Hematopoietic multipotent progenitor cell treated with erythropoietin and hydrocortisone succinate and interleukin-3 and kit ligand, for 17 days (in vitro differentiated cells): ENCODE results near the gene CFAP74.

Experiments
- DNase-seq: peaks from one replicate; pipeline ENCODE4 v3.0.0-alpha.2; 2015; ENCODE audit warnings: low spot score

CFAP74 gene, protein sequence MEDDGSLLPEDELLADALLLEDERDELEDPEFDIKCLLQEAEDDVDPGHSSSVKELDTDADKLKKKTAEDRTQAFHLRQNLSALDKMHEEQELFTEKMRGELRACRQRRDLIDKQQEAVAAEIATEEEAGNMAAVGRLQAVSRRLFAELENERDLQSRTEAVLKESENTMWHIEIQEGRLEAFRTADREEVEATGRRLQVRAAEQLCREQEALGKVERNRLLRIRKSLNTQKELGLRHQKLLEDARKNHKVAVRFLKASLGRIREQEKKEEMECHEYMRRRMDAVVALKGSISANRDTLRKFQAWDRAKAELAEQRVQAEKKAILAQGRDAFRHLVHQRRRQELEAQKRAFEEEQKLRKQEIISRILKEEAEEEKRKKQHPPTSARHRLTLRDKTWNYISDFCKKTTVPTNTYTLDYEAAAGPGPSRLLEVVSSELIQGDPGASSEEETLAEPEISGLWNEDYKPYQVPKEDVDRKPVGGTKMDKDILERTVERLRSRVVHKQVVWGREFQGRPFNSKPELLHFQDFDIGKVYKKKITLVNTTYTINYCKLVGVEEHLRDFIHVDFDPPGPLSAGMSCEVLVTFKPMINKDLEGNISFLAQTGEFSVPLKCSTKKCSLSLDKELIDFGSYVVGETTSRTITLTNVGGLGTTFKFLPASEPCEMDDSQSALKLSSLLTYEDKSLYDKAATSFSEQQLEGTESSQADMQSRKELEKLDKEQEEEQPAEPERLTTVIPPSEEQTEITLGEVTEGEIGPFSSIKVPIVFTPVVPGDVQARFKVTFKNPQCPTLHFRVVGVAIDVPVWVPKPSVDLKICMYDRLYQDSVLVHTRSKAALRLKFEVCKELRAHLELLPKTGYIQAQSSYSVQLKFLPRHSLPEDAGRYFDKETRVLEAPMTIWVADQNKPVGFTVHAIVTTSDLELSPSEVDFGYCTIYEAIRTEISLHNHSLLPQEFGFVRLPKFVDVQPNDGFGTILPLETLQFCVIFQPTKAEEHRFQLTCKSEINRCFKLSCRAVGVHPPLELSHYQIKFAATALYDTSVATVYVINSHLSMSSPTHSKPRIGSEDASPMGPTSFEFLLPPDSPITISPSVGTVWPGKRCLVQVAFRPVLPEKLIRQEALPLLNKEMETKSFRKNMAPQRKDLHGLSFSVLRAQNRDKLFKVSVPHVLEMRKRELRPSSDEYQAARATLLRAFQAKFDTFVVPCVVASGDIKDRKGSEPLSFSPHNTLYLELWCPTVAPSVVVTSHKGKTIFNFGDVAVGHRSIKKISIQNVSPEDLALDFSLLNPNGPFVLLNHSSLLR (N-terminal part only)

DNA sequence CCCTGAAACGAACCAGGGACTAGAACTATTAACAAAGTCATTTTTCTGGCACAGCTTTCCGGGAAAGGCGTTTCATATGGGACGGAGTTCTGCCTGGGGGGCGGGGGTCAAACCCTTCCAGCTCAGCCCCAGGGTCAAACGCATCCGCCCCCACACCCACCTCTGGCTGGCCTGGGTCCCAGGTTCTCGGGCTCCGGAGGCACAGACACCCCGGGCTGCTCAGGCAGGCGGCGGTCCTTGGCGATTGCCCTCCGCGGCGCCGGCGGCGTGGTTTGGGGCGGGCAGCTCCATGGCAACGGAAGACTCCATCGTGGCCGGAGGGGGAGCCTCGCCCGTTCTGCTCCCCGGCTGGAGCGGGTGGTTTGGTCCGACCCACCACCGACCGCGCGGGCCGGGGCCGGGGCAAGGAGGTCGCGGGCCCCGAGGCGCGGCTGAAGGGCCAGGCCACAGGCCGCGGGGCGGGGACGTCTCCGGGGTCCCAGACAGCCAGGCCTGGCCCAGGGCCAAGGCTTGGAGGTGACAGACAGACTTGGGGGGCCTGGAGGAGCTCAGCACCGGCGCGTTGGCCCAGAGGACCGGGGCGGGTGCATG lies at the start of gene CFAP74:
CFAP74 (minus strand) TSS at position 246 of the 591 bp plus-strand sequence. CDS start 12,830 bp downstream, outside the sequence.
- no peak for DNase-seq

DNA sequence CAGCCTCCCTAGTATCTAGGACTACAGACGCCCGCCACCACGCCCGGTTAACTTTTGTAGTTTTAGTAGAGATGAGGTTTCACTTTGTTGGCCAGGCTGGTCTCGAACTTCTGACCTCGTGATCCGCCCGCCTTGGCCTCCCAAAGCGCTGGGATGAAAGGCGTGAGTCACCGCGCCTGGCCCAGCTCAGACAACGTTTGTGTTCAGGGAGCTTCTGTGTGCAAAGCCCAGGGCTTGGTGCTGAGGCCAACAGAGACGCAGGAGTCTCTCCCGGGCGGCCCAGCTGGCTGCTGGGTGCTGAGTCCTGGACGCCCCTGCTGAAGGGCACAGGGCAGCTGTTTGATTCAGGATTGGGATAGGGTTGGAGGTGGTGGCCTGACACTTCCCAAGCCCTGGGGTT lies 49.6 kb upstream of the CFAP74 start:
- DNase-seq: no peak

DNA sequence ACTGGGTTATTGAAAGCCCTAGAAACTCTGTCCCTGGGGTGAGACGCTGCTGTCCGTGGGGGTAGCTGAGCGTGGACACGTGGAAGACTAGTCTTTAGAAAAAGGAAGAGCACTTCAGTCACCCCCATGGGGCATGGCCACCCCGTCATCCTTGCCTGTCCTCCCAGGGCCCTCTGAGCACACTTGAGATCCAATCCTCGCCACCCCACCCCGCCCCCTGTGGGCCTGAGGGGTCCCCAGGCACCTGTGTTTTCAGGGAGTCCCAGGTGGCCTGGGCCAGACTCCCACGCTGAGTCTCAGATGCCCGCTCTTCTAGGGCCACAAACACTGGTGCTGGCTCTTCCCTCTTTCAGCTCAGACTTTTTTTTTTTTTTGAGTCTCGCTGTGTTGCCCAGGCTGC lies 49.2 kb upstream of the CFAP74 start:
- DNase-seq: no peak

DNA sequence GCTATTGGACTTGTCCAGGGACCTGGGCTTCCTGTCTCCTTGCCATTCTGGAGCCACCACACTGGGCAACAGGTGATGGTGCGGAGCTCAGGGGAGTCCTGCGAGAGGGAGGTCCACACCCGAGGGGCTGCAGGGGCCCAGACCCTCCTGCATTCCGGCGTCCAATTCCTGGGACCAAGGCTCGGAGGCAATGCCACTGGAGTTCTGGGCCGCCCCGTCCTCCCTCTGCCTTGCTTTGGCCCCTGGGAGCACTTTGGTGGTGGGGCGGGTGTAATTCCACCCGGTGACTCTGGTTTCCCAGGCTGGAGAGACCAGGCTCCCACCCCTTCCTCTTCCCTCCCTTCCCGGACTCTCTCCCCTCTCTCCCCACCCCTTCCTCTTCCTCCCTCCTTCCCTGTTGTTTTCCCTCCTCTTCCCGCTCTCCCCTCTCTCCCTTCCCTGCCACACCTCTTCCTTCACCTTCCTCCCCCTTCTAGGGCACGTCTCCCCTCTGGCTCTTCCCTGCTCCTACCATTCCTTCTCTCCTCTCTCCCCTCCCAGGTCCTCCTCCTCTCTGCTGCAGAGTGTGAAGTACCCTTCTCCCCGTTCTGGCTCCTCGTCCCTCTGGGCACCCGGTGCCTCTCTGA lies 48.6 kb upstream of the CFAP74 start:
- no peak for DNase-seq

DNA sequence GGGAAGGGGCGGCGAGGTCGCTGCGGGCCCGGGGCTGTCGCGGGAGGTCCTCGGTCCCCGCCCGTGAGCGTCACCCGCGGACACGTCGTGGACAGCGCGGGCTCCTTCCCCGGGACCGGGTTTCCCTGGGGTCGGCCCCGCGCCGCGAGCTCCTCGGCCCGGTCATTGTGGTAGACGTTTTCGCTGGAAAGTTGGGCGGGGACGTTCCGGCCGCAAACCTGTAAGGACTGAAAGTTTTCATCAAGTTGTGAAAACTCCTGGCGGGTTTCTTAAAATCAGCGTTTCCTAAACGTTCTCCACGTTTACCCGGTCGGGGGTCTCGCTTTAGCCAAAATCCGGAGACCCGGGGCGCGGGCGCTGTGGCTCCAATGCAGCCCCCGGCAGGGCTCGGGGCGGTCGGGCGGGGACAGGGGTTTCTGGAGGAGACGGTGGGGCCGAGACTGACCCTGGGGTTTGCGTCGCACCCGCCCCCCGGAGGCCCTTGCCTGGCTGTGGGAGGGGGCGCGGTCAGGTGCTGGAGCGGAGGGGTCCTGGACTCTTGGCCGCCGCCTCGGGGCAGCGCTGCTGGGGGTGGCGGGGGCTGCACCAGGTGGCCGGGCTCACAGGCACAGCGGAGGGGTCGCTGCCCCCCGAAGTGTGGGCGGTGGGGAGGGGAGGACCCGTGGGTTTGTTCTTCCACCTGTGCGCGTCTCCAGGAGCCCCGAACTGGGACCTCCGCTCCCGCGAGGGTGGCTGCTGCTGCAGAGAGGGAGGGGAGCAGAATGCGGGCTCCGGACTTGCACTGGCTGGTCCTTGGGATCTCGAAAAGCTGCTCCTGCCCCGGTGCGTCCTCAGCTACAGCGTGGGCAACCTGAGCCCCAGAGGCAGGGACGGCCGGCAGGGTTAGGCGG lies 47.5 kb upstream of the CFAP74 start:
- no peak for DNase-seq

DNA sequence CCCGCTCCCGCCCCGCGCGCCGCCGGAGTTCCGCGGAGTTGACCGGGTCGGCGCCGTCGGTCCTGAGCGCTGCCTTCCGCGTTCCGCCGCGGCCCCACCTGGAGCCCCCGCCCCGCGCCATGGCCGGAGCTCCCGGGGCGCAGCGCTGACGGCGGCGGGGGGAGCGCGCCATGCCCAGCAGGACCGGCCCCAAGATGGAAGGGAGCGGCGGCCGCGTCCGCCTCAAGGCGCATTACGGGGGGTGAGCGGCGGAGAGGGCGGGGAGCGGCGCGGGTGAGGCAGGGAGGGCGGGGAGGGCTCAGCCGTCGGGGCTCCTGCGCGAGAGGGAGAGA lies 46.8 kb upstream of the CFAP74 start:
- no peak for DNase-seq

DNA sequence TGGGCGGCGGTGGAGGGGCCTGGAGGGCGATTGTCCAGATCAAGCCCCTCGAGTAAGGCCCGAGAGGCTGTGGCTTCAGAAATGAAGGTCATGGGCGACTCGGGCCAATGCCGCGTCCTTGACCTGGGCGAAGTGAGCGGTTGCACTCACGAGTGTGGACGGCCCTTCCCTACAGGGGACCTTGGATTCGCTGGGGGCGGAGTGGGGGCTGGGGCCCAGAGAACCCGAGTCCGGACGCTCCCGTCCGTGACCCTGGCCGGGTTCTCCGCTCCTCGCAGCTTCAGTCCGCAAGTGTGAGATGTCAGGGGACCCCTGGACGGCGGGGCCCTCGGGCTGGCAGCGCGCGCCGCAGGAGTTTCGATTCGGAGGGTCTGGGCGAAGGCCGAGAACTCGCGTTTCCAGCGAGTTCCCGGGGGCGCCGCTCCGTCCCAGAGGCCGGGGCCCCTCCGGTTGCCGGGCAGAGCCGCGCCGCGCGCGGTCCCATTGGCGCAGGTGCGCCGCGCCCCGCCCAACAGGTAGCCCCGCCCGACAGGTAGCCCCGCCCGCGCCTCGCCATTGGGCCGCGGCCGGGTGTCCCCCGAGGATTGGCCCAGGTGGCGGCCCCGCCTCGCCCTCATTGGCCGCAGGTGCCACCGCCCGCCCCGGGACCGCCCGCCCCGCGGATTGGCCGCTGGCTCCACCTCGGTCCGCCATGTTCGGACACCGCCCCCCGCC lies 46.3 kb upstream of the CFAP74 start, which contains the start of gene PRKCZ:
PRKCZ (plus strand) TSS at position 694 of the 714 bp plus-strand sequence. CDS start 220 bp downstream, outside the sequence.
- no peak for DNase-seq

DNA sequence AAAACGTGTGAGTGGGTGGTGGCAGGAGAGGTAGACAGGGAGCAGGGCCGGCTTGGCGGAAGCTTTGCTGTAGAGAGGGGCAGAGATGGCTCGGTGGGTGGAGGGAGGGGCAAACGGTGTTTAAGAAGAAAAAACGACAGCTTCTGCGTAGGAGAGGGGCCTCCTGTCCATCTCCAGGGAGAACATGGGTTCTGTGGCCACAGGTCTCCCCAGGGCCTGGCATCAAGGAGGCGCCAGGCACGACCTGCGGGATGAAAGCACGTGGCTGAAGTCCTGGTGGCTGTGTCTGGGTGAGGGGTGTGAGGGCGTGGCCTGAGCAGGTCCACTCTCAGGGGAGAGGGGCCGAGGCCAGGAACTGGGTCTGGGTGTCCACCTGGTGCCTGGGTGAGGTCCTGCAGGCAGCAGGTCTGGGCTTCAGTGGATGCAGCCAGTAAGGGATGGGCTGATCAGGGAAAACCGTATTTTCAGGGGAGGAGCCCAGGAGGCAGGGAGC lies 45.7 kb upstream of the CFAP74 start:
- DNase-seq: no peak

DNA sequence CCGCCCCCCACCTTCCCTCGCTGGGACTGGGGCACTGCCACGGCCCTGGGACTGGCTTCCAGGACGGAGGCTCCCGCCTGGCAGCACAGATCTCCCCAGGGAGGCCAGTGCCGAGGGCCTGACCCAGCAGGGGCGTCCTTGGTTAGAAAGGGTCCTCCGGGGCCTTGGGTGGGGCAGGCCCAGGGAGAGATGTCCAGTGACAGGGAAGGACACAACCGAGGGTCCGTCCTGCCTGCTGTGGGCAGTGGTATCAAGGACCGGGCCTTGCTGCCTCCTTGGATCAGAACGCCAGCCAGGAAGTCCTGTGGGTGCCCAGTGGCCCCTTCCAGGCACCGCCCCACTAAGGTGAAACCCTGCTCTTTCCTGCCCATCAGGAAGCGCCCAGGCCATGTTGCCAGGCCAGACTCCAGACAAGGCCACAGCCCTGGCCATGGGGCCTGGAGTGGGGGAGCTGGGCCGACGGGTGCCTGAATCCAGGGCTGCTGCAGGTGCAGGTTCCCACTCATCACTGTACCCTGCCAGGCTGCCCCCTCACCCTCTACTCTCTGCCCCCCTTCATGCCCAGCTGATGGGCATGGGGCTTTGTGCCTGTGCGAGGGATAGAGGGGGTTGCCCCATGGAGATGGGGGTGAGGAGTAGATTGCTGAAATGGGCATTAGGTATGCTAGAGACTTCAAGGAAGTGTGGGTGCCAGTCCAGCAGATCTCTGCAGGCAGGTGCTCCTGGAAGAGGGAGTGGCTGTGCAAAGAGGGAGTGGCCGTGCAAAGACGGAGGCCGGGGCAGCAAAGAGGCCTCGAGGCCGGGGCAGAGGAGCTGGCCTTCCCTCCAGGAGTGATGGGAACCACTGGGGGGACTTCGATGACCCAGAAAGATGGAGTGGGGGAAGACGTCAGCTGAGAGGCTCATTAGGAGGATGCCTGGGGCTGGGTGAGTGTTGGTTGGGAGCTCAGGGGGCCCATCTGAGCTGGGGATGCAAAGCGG lies 44.5 kb upstream of the CFAP74 start:
- no peak for DNase-seq

DNA sequence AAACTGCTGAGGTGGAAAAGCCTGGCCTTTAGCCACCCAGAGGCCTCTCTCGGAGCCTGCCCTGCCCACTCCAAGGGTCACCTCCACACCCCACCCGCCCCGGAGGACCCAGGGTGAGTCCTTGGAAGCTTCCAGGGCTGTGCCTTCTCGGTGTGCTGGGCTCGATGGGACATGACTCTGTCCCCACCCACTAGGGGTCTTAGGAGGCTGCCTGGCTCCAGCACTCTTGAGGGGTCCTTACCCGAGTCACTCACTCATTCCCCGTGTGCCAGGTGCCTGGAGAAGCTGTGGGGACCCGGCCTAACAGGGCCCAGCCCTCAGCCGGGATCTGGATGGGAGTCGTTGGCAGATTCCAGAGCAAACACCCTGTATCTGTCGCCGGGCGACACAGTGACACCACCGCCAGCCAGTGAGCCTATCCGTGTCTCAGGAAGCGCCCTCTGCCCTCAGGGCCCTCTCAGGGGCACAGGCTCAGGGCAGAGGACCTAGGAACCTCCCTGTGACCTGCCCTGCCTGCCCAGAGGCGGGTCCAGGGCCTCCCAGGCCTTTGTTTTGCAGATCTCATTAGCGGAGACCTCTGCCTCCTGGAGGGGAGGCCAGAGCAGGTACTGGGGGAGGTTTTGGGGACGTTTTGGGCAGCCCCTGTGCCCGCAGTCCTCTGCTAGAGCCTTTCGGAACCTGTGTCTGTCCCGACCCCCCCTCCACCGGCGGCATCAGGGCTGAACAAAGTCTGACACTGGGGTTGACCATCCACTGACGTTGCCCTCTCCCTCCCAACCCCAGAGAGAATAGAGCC lies 43.6 kb upstream of the CFAP74 start:
- no peak for DNase-seq

DNA sequence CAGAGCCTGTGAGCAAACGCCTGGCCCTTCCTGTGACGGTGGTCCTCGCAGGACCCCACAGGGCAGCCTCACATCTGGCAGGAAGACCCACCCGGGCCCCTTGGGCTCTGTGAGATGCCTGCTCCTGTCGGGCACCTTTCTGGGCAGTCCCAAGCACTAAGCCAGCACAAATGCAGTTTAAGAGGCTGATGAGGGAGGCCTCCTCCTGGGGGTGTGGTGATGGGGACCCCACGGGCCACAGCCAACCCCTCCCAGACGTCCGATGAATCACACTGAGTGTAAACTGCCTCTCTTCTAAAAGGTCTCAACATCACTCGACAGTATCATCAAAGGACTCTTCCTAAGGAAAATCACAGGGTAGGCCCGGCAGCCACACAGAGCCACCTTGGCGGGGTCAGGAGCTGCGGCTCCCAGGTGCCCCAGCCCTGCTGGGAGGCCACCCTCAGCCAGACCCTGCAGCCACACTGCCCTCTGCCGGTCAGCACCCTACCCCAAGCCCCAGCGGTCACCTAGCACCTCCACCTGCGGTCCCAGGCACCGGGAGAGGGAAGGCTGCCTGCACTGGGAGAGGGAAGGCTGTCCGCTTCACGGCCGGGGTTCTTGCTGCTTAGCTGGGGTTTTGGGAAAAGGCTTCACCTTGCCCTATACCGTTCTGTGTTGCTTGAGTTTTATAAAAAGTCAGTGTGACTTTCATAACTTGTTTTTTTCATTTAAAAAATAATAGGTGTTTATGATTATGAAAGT lies 42.8 kb upstream of the CFAP74 start:
- DNase-seq: peak; percentile 14

DNA sequence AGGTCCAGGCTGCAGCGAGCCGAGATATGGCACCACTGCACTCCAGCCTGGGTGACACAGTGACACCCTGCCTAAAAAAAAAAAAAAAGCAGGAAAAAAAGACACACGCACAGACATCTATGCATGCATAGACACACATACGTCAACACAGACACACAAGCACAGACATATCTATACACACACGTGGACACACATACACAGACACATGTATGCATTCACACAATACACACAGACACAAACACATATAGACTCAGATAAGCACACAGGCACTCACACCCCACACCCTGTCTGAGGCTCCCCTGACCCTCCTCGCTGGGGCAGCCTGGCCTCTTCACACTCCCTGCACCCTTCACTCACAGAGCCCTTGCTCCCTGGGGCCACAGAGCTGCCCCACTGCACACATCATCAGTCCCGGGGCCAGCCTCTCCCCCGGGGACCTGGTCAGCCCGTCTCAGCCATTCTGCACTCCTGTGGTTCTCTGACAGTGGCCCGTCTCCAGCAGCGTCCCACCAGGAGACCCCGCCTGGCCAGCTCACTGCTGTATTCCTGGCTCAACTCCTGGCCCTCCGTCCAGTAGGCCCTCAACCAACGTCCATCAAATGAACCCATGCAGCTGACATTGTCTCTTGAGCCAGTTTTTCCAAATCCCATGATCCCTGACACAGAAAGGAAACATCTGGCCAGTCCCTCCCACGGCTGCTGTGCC lies 42.0 kb upstream of the CFAP74 start:
- no peak for DNase-seq

DNA sequence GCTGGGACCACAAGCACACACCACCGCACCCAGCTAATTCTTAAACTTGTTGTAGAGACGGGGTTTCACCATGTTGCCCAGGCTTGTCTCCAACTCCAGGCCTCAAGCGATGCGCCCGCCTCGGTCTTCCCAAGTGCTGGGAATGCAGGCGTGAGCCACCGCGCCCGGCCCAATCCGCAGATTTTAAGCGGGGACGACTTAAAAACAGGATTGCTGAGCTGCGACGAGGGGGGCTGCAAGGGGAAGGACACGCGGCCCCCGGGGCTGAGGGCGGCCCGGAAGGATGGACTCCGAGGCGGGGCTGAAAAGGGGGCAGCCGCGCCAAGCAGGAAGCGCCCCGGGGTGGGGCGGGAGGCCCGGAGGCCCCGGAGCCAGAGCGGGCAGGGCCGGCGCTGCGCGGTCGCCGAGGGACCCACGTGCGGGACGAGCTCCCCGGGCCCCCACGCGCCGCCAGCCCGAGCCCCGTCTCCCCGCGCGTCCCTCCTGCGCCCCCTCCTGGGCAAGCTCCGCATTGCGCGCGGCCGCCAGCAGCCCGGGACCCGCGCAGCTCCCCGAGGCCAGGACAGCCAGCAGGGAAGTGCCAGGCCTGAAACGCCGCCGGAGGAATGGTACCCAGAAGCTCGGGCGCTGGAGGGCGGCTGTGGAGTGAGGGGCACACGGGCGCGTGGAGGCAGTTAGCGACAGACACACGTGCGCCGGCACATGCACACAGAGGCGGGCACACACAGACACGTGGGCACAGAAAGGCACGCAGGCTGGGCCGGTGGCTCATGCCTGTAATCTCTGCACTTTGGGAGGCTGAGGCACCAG lies 41.1 kb upstream of the CFAP74 start:
- peak; percentile 14 for DNase-seq

DNA sequence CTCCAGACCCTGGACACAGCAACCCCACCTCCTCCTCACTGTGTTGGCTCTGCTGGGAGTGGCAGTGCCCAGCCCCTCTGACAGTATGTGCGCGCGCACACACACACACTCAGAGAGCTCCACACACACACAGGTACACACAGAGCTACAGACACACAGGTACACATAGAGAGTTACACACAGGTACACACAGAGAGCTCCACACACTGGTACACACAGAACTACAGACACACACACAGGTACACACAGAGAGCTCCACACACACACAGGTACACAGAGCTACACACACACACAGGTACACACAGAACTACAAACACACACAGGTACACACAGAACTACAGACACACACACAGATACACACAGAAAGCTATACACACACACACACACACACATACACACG lies 40.3 kb upstream of the CFAP74 start:
- no peak for DNase-seq
